OCI-M2 (cell line): Measurements from ENCODE around the gene PALLD.
"Not testable (repeated sequence)": the region's sequence is repeated elsewhere in the genome, so short reads cannot be mapped to it uniquely, and the experiment has no call there.

Experiments
- DNase-seq: peaks from one replicate; lab custom pipeline; 2025; ENCODE audit not compliant: unreplicated experiment; lab: John Stamatoyannopoulos, UW

Gene PALLD

GRCh38 chr4:168724686-168725411 lies 228.0 kb downstream of the PALLD start:
- DNase-seq, result no peak

- DNase-seq, result no peak
Measured at GRCh38 chr4:168725930-168726329, 229.1 kb downstream of the PALLD start.

- not testable (repeated sequence) for DNase-seq
Measured at GRCh38 chr4:168727181-168727580, 230.3 kb downstream of the PALLD start.

- no peak for DNase-seq
Measured at GRCh38 chr4:168731006-168731636, 234.3 kb downstream of the PALLD start.

- DNase-seq, result no peak
Measured at GRCh38 chr4:168731706-168732414, 235.0 kb downstream of the PALLD start.

GRCh38 chr4:168732714-168733113 lies 235.9 kb downstream of the PALLD start:
- DNase-seq, result no peak

GRCh38 chr4:168734703-168735678 lies 238.1 kb downstream of the PALLD start:
- DNase-seq, result no peak

- DNase-seq, result no peak
Measured at GRCh38 chr4:168735735-168736134, 238.9 kb downstream of the PALLD start.

- DNase-seq, result no peak
Measured at GRCh38 chr4:168736860-168737805, 240.3 kb downstream of the PALLD start.

- DNase-seq, result no peak
Measured at GRCh38 chr4:168737806-168738172, 240.9 kb downstream of the PALLD start.

- DNase-seq, result no peak
Measured at GRCh38 chr4:168739886-168740285, 243.0 kb downstream of the PALLD start.

- no peak for DNase-seq
Measured at GRCh38 chr4:168740691-168741090, 243.8 kb downstream of the PALLD start.

- no peak for DNase-seq
Measured at GRCh38 chr4:168741281-168742173, 244.7 kb downstream of the PALLD start.

- no peak for DNase-seq
Measured at GRCh38 chr4:168743131-168743530, 246.3 kb downstream of the PALLD start.

GRCh38 chr4:168743601-168744000 lies 246.7 kb downstream of the PALLD start:
- DNase-seq, result no peak

GRCh38 chr4:168744021-168744420 lies 247.2 kb downstream of the PALLD start:
- DNase-seq, result no peak

- no peak for DNase-seq
Measured at GRCh38 chr4:168748807-168749206, 252.0 kb downstream of the PALLD start.

GRCh38 chr4:168751263-168752225 lies 254.7 kb downstream of the PALLD start:
- no peak for DNase-seq
